Stimulated activated CD4-positive, alpha-beta T cell treated with anti-CD3 and anti-CD28 coated beads, Interleukin-2, amount 100 ng/mL, for 4 hours (primary cell): ENCODE results near the gene CREB3L1.
A peak's percentile ranks its signal among the peaks of the same experiment; 100 is the strongest.

Source experiments
- DNase-seq: peaks from one replicate; pipeline ENCODE4 v3.0.0-alpha.2; 2020; ENCODE audit warnings: low read depth

CREB3L1 gene

GRCh38 chr11:46277622-46278386 is at the start of gene CREB3L1:
CREB3L1 (plus strand) TSS chr11:46277662; CDS start chr11:46278112, 450 bp downstream.
- DNase-seq: no peak

GRCh38 chr11:46229230-46229629 is 48.2 kb upstream of the CREB3L1 start:
- DNase-seq: no peak

- DNase-seq: no peak
These were observed 43.2 kb upstream of the CREB3L1 start for GRCh38 chr11:46234311-46234710.

- no peak for DNase-seq
These were observed 41.4 kb upstream of the CREB3L1 start for GRCh38 chr11:46235777-46236688.

GRCh38 chr11:46236918-46237247 is 40.6 kb upstream of the CREB3L1 start:
- DNase-seq: no peak

- peak; percentile 43 for DNase-seq
These were observed 40.0 kb upstream of the CREB3L1 start for GRCh38 chr11:46237248-46238077.

- peak; percentile 64 for DNase-seq
These were observed 39.1 kb upstream of the CREB3L1 start for GRCh38 chr11:46238078-46238966.

GRCh38 chr11:46238967-46239800 is 38.3 kb upstream of the CREB3L1 start:
- peak; percentile 64 for DNase-seq

- no peak for DNase-seq
These were observed 37.7 kb upstream of the CREB3L1 start for GRCh38 chr11:46239801-46240061.

- DNase-seq: no peak
These were observed 37.1 kb upstream of the CREB3L1 start for GRCh38 chr11:46240371-46240770.

GRCh38 chr11:46240861-46241260 is 36.6 kb upstream of the CREB3L1 start:
- no peak for DNase-seq

- DNase-seq: no peak
These were observed 35.2 kb upstream of the CREB3L1 start for GRCh38 chr11:46242041-46242951.

GRCh38 chr11:46242952-46243795 is 34.3 kb upstream of the CREB3L1 start:
- peak; percentile 86 for DNase-seq

- no peak for DNase-seq
These were observed 33.7 kb upstream of the CREB3L1 start for GRCh38 chr11:46243796-46244109.

GRCh38 chr11:46246521-46246920 is 30.9 kb upstream of the CREB3L1 start:
- no peak for DNase-seq

- no peak for DNase-seq
These were observed 30.4 kb upstream of the CREB3L1 start for GRCh38 chr11:46247090-46247489.

GRCh38 chr11:46247659-46248058 is 29.8 kb upstream of the CREB3L1 start:
- DNase-seq: no peak

GRCh38 chr11:46248289-46249102 is 29.0 kb upstream of the CREB3L1 start:
- no peak for DNase-seq
